Measurements from ENCODE around the gene FRYL.

GRCh38 chr4:48556268-48556667 lies 223.8 kb downstream of the FRYL start:
- TF ChIP-seq, protein P1, sequence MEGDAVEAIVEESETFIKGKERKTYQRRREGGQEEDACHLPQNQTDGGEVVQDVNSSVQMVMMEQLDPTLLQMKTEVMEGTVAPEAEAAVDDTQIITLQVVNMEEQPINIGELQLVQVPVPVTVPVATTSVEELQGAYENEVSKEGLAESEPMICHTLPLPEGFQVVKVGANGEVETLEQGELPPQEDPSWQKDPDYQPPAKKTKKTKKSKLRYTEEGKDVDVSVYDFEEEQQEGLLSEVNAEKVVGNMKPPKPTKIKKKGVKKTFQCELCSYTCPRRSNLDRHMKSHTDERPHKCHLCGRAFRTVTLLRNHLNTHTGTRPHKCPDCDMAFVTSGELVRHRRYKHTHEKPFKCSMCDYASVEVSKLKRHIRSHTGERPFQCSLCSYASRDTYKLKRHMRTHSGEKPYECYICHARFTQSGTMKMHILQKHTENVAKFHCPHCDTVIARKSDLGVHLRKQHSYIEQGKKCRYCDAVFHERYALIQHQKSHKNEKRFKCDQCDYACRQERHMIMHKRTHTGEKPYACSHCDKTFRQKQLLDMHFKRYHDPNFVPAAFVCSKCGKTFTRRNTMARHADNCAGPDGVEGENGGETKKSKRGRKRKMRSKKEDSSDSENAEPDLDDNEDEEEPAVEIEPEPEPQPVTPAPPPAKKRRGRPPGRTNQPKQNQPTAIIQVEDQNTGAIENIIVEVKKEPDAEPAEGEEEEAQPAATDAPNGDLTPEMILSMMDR (IDR thresholded peaks at IDR 0.05): no peak
- no peak for TF ChIP-seq POLR2A (IDR thresholded peaks at IDR 0.05)

Measured in lower leg skin (tissue), 3 donors.